ENCODE results near the gene C1RL. TPM values are rescaled to one million over a fixed set of nuclear protein-coding genes. Genes with fewer than 3 reads are reported as not detected.

The C1RL gene
- polyA plus RNA-seq, 1 experiment = 45.3 TPM

GRCh38 chr12:7069386-7069785 is 39.6 kb downstream of the C1RL start:
- TF ChIP-seq, protein P1, sequence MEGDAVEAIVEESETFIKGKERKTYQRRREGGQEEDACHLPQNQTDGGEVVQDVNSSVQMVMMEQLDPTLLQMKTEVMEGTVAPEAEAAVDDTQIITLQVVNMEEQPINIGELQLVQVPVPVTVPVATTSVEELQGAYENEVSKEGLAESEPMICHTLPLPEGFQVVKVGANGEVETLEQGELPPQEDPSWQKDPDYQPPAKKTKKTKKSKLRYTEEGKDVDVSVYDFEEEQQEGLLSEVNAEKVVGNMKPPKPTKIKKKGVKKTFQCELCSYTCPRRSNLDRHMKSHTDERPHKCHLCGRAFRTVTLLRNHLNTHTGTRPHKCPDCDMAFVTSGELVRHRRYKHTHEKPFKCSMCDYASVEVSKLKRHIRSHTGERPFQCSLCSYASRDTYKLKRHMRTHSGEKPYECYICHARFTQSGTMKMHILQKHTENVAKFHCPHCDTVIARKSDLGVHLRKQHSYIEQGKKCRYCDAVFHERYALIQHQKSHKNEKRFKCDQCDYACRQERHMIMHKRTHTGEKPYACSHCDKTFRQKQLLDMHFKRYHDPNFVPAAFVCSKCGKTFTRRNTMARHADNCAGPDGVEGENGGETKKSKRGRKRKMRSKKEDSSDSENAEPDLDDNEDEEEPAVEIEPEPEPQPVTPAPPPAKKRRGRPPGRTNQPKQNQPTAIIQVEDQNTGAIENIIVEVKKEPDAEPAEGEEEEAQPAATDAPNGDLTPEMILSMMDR (IDR thresholded peaks at IDR 0.05; ENCODE audit: low read depth, low read length) = no peak
- POLR2A ChIA-PET = no interaction called here
- CTCF ChIA-PET = interaction anchor here (1.0 to 1.7 kb wide), 4 partner anchors 8 to 105 kb away, joined by 3 to 5 read pairs (median 4); partner anchors contain the start of genes C1RL and C1S
- no peak for DNase-seq (ENCODE audit: low read depth, low spot score)
- Histone ChIP-seq H3K9me3 (ENCODE audit: control insufficient read depth, insufficient read depth, low read length) (no peaks in the 10 kb centered on the region; the same call in 1 of the 2 replicates), H3K27ac (ENCODE audit: low read depth, low read length) (no peak overlapping the region), H3K27me3 (ENCODE audit: control insufficient read depth, insufficient read depth, low read length) (no peaks in the 10 kb centered on the region), H3K4me3 (ENCODE audit: low read depth, low read length) (no peak overlapping the region)

DNA sequence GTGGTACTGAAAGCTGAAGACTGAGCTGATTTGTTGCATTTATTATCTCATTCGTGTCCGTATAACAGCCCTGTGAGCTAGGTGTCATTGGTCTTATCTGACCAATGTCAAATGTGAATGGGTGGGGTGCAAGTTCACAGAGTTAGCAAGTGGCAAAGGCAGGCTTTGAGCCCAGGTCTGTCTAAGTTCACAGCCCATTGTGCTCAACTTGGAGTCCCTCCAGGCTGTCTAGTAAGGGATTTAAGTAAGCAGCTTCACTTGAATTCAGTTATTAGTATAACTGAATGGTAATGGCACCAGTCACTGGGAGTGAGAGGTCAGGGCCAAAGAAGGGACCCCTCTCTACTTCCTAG is 40.0 kb downstream of the C1RL start:
- no peak overlapping the region for H3K4me3 ChIP-seq (ENCODE audit: low read depth, low read length)
- no peak for DNase-seq (ENCODE audit: low read depth, low spot score)
- no peaks in the 10 kb centered on the region; the same call in 1 of the 2 replicates for H3K9me3 ChIP-seq (ENCODE audit: control insufficient read depth, insufficient read depth, low read length)
- ChIA-PET CTCF (interaction anchor here (0.7 to 1.7 kb wide), 5 partner anchors 8 to 104 kb away, joined by 3 to 5 read pairs (median 4); partner anchors contain the start of genes C1RL and C1S), POLR2A (no interaction called here)
- H3K27me3 ChIP-seq (ENCODE audit: control insufficient read depth, insufficient read depth, low read length) = no peaks in the 10 kb centered on the region
- no peak overlapping the region for H3K27ac ChIP-seq (ENCODE audit: low read depth, low read length)
- TF ChIP-seq, protein P1 (IDR thresholded peaks at IDR 0.05; ENCODE audit: low read depth, low read length) = no peak

DNA sequence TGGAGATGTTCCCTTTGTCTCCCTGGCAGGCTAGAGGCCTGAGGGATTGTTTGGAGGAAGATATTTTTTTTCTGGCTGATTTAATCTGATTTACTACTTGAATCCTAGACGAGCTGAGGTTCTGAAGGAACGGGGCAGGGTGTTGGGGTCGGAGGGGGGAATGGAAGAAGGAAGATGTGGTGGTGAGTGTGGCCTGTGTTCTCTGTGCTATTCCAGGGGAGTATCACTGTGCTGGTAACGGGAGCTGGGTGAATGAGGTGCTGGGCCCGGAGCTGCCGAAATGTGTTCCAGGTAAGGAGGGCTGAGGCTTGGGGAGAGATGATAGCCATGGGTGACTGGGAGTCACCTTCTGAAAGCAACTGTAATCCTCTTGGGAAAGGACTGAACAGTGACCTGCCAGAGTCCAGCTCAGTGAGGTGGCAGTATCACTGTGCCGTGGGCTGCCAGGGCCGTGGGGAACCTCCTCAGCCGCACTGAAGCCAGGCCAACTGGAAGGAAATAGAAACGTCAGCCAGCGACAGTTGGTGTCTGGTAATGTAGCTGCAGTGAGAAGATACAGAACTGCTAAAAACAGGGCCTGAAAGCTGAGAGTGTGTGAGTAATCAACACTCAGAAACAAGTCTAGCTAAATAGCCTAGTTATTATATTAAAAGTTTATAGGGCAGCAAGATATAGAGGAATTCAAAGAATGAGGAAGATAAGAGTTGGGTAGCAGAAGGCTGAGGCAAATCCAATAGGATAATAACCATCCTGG is 40.6 kb downstream of the C1RL start:
- ChIA-PET POLR2A (no interaction called here), CTCF (interaction anchor here (0.7 to 1.7 kb wide), 5 partner anchors 8 to 104 kb away, joined by 3 to 5 read pairs (median 4); partner anchors contain the start of gene C1RL)
- Histone ChIP-seq H3K27ac (ENCODE audit: low read depth, low read length) (no peak overlapping the region), H3K9me3 (ENCODE audit: control insufficient read depth, insufficient read depth, low read length) (no peaks in the 10 kb centered on the region; the same call in 1 of the 2 replicates), H3K4me3 (ENCODE audit: low read depth, low read length) (no peak overlapping the region), H3K27me3 (ENCODE audit: control insufficient read depth, insufficient read depth, low read length) (no peaks in the 10 kb centered on the region)
- TF ChIP-seq, protein P1 (IDR thresholded peaks at IDR 0.05; ENCODE audit: low read depth, low read length) = no peak
- no peak for DNase-seq (ENCODE audit: low read depth, low spot score)

- ChIA-PET POLR2A (no interaction called here), CTCF (interaction anchor here (1.0 kb wide), 1 partner anchor 42 kb away, joined by 3 read pairs; the partner anchor contains the start of gene C1RL)
- TF ChIP-seq, protein P1 (IDR thresholded peaks at IDR 0.05; ENCODE audit: low read depth, low read length) = no peak
- Histone ChIP-seq H3K4me3 (ENCODE audit: low read depth, low read length) (no peak overlapping the region), H3K27me3 (ENCODE audit: control insufficient read depth, insufficient read depth, low read length) (no peaks in the 10 kb centered on the region), H3K27ac (ENCODE audit: low read depth, low read length) (no peak overlapping the region), H3K9me3 (ENCODE audit: control insufficient read depth, insufficient read depth, low read length) (no peaks in the 10 kb centered on the region; the same call in 1 of the 2 replicates)
- no peak for DNase-seq (ENCODE audit: low read depth, low spot score)
These were observed 41.9 kb downstream of the C1RL start for GRCh38 chr12:7067096-7067495.

GRCh38 chr12:7066596-7066995 is 42.4 kb downstream of the C1RL start:
- CTCF ChIA-PET = interaction anchor here (1.0 kb wide), 1 partner anchor 43 kb away, joined by 3 read pairs; the partner anchor contains the start of gene C1RL

More at GRCh38 chr12:7066596-7066995, 42.4 kb downstream of the C1RL start:
- H3K9me3 ChIP-seq (ENCODE audit: control insufficient read depth, insufficient read depth, low read length) = no peaks in the 10 kb centered on the region; the same call in 1 of the 2 replicates
- H3K4me3 ChIP-seq (ENCODE audit: low read depth, low read length) = no peak overlapping the region
- H3K27ac ChIP-seq (ENCODE audit: low read depth, low read length) = no peak overlapping the region
- TF ChIP-seq, protein P1 (IDR thresholded peaks at IDR 0.05; ENCODE audit: low read depth, low read length) = no peak
- DNase-seq (ENCODE audit: low read depth, low spot score) = no peak
- POLR2A ChIA-PET = no interaction called here
- H3K27me3 ChIP-seq (ENCODE audit: control insufficient read depth, insufficient read depth, low read length) = no peaks in the 10 kb centered on the region
